Endothelial cell of umbilical vein (primary cell): ENCODE data around the gene PAPPA. TPM values are rescaled to one million over a fixed set of nuclear protein-coding genes. Genes with fewer than 3 reads are reported as not detected.

ENCODE experiments used
- BruUV-seq: library from RNA; stranded (reverse); fragments of 400-500 nt; replicated peaks from 2 replicates; lab custom pipeline; 2021; lab: Mats Ljungman, UMichigan
- CTCF ChIA-PET: fragments of 300-600, 350-600 bp; sonication (Branson Sonifier 250); formaldehyde crosslinking; loops from one replicate; lab custom pipeline; 2021; ENCODE audit warnings: antibody characterized with exemption, inconsistent platforms; lab: Charles Lee
- POLR2A ChIA-PET: fragments of 300-600, 350-600 bp; sonication (Branson Sonifier 250); formaldehyde crosslinking; loops from one replicate; lab custom pipeline; 2021; ENCODE audit warnings: antibody characterized with exemption, inconsistent platforms; lab: Charles Lee
- DNase-seq: peaks from one replicate; pipeline ENCODE4 v3.0.0-alpha.2; 2011; ENCODE audit warnings: low read depth, low spot score
- FAIRE-seq: peaks from 2 replicates; lab custom pipeline; 2011; peaks lifted over from hg19 to GRCh38; lab: Jason Lieb, UNC
- H2AFZ ChIP-seq: 2 replicates; pipeline ENCODE4 v1.6.0; 2012; ENCODE audit warnings: low read depth, low read length, control low read depth, inconsistent platforms
- H3K27ac ChIP-seq: 2 replicates; pipeline ENCODE4 v1.5.1; 2011; ENCODE audit warnings: low read depth, mild to moderate bottlenecking, control low read depth, low read length, moderate library complexity; ENCODE audit not compliant: insufficient read depth
- H3K27me3 ChIP-seq, 2 experiments: 2 replicates each; pipeline versions ENCODE4 v1.6.0 to v1.6.1; 2011; ENCODE audit warnings: low read length in 2 of 2, mixed read lengths in 1 of 2; ENCODE audit not compliant: control insufficient read depth in 2 of 2, insufficient read depth in 2 of 2
- H3K36me3 ChIP-seq, 2 experiments: 2 replicates in 1 of 2; 3 replicates in 1 of 2; pipeline ENCODE4 v1.5.1; 2011; ENCODE audit warnings: low read length in 2 of 2, mild to moderate bottlenecking in 1 of 2, moderate library complexity in 1 of 2; ENCODE audit not compliant: control insufficient read depth in 2 of 2, insufficient read depth in 2 of 2; ENCODE audit errors: extremely low read depth in 1 of 2
- H3K4me1 ChIP-seq: 3 replicates; pipeline ENCODE4 v1.5.1; 2011; ENCODE audit warnings: mild to moderate bottlenecking, low read length; ENCODE audit not compliant: control insufficient read depth, insufficient read depth; ENCODE audit errors: extremely low read depth
- H3K4me2 ChIP-seq: 2 replicates; pipeline ENCODE4 v1.6.1; 2011; ENCODE audit warnings: low read length, control low read depth, mixed read lengths; ENCODE audit not compliant: insufficient read depth
- H3K4me3 ChIP-seq, 3 experiments: fragments of 200-600 bp in 1 of 3; sonication (generic), shearing (Covaris generic) in 1 of 3; replicated peaks in 1 of 3; 2 replicates each; pipeline ENCODE4 v1.5.1; 2011 to 2016; ENCODE audit warnings: control low read depth in 3 of 3, low read length in 3 of 3, mild to moderate bottlenecking in 2 of 3, inconsistent platforms in 1 of 3, low read depth in 1 of 3, moderate library complexity in 1 of 3; ENCODE audit not compliant: insufficient read depth in 1 of 3
- H3K79me2 ChIP-seq: 2 replicates; pipeline ENCODE4 v1.6.0; 2012; ENCODE audit warnings: low read length, inconsistent platforms; ENCODE audit not compliant: control insufficient read depth, insufficient read depth
- H3K9ac ChIP-seq: replicated peaks from 2 replicates; pipeline ENCODE3; 2011; ENCODE audit warnings: low read length, control low read depth; ENCODE audit not compliant: insufficient read depth; ENCODE audit errors: extremely low read depth
- H3K9me1 ChIP-seq: replicated peaks from 3 replicates; pipeline ENCODE4 v1.6.0; 2011; ENCODE audit warnings: mild to moderate bottlenecking, low read length; ENCODE audit not compliant: control insufficient read depth, insufficient read depth; ENCODE audit errors: extremely low read depth
- H3K9me3 ChIP-seq: replicated peaks from 2 replicates; pipeline ENCODE4 v1.5.1; 2012; ENCODE audit warnings: low read length, inconsistent platforms; ENCODE audit not compliant: control insufficient read depth, insufficient read depth
- H4K20me1 ChIP-seq: replicated peaks from 2 replicates; pipeline ENCODE3; 2011; ENCODE audit warnings: mild to moderate bottlenecking, low read length; ENCODE audit not compliant: control insufficient read depth, insufficient read depth; ENCODE audit errors: extremely low read depth
- CTCF ChIP-seq, 2 donors: IDR thresholded peaks; 1 replicate in 1 of 2; 2 replicates in 1 of 2; pipeline ENCODE4 v1.5.1; 2011; ENCODE audit warnings: low read length in 2 of 2, mild to moderate bottlenecking in 2 of 2, moderate library complexity in 2 of 2, control low read depth in 1 of 2, inconsistent platforms in 1 of 2, low read depth in 1 of 2; ENCODE audit not compliant: insufficient read depth in 1 of 2; ENCODE audit errors: extremely low read depth in 1 of 2
- EZH2 ChIP-seq: IDR thresholded peaks from 2 replicates; pipeline ENCODE4 v1.6.1; 2012; ENCODE audit warnings: borderline replicate concordance, low read depth, mild to moderate bottlenecking, moderate library complexity, low read length, inconsistent platforms; ENCODE audit not compliant: severe bottlenecking
- FOS ChIP-seq: IDR thresholded peaks from 2 replicates; pipeline ENCODE4 v1.6.1; 2011; ENCODE audit warnings: mild to moderate bottlenecking, low read length, moderate library complexity, borderline replicate concordance; ENCODE audit not compliant: insufficient read depth
- GATA2 ChIP-seq: IDR thresholded peaks from 2 replicates; pipeline ENCODE4 v1.7.0; 2011; ENCODE audit warnings: low read depth, mild to moderate bottlenecking, moderate library complexity, mixed read lengths, low read length; ENCODE audit not compliant: insufficient read length, insufficient read depth
- JUN ChIP-seq: IDR thresholded peaks from 2 replicates; pipeline ENCODE4 v1.6.1; 2011; ENCODE audit warnings: borderline replicate concordance, low read depth; ENCODE audit not compliant: insufficient read length, insufficient read depth
- MAX ChIP-seq: IDR thresholded peaks from 2 replicates; pipeline ENCODE4 v1.6.1; 2011; ENCODE audit not compliant: insufficient read depth, insufficient read length
- MYC ChIP-seq: IDR thresholded peaks from one replicate; pipeline ENCODE4 v1.6.1; 2011; ENCODE audit warnings: mild to moderate bottlenecking, low read depth, low read length
- POLR2A ChIP-seq: IDR thresholded peaks from 2 replicates; pipeline ENCODE4 v1.6.1; 2012; ENCODE audit warnings: low read depth, mild to moderate bottlenecking, control low read depth, low read length
- POLR2AphosphoS5 ChIP-seq: IDR thresholded peaks from 2 replicates; pipeline ENCODE4 v1.6.1; 2012; ENCODE audit warnings: low read depth, mild to moderate bottlenecking, control low read depth, low read length, moderate library complexity; ENCODE audit not compliant: insufficient read depth
- dilution Hi-C: fragments of 300-500 bp; cut with MboI; formaldehyde crosslinking; loops from one replicate; pipeline ENCODE4 v1.15.0; 2019; ENCODE audit warnings: low sequenced_read_pairs; ENCODE audit not compliant: extremely low pct_ligation_motif_present
- intact Hi-C: fragments of 100-400 bp; cut with micrococcal nuclease; formaldehyde crosslinking; loops from one replicate; pipeline ENCODE4 v1.10.0; 2022
- polyA plus RNA-seq, 4 experiments: library from polyadenylated mRNA; depleted of rRNA in 3 of 4; stranded (reverse) in 3 of 4; unstranded in 1 of 4; fragments of >200 nt; gene quantifications; 2 replicates each; pipeline versions ENCODE4 v1.2.1 to v1.2.3, GENCODE V29; 2011 to 2012; ENCODE audit warnings: missing spikeins in 1 of 4
- total RNA-seq: library from RNA; stranded (reverse); gene quantifications from 2 replicates; pipeline ENCODE4 v1.2.3, GENCODE V29; 2021

PAPPA gene
- total and polyA plus RNA-seq, 2 donors (not counting 3 experiments of a cell fraction or from before 2014, with no cell fraction given) = 0.13 to 0.41 TPM

GRCh38 chr9:116323012-116323411 lies 169.4 kb downstream of the PAPPA start:
- BruUV-seq = no TSS peak
- Histone ChIP-seq H3K9me1 (no peaks in the 10 kb centered on the region), H4K20me1 (no peaks in the 10 kb centered on the region), H3K27ac (no peak overlapping the region), H3K9ac (no peak overlapping the region), H2AFZ (no peak overlapping the region), H3K4me3 (no peak overlapping the region), H3K27me3 (no peaks in the 10 kb centered on the region), H3K79me2 (no peaks in the 10 kb centered on the region), H3K9me3 (no peaks in the 10 kb centered on the region), H3K4me2 (no peak overlapping the region), H3K4me1 (no peaks in the 10 kb centered on the region), H3K36me3 (no peaks in the 10 kb centered on the region)
- ChIA-PET POLR2A (no interaction called here), CTCF (no interaction called here)
- dilution Hi-C loops = no loop called here
- intact Hi-C loops = no loop called here
- TF ChIP-seq CTCF (IDR thresholded peaks at IDR 0.05; ENCODE audit: extremely low read depth in 1 of 2, insufficient read depth in 1 of 2, low read depth in 1 of 2, low read length in 2 of 2) (no peak), MAX (no peak), JUN (no peak), EZH2 (no peak), POLR2AphosphoS5 (no peak), GATA2 (no peak), MYC (no peak), POLR2A (no peak), FOS (no peak)
- FAIRE-seq (no peak), DNase-seq (no peak)
